Measurements from ENCODE around the gene NUDT4.

DNA sequence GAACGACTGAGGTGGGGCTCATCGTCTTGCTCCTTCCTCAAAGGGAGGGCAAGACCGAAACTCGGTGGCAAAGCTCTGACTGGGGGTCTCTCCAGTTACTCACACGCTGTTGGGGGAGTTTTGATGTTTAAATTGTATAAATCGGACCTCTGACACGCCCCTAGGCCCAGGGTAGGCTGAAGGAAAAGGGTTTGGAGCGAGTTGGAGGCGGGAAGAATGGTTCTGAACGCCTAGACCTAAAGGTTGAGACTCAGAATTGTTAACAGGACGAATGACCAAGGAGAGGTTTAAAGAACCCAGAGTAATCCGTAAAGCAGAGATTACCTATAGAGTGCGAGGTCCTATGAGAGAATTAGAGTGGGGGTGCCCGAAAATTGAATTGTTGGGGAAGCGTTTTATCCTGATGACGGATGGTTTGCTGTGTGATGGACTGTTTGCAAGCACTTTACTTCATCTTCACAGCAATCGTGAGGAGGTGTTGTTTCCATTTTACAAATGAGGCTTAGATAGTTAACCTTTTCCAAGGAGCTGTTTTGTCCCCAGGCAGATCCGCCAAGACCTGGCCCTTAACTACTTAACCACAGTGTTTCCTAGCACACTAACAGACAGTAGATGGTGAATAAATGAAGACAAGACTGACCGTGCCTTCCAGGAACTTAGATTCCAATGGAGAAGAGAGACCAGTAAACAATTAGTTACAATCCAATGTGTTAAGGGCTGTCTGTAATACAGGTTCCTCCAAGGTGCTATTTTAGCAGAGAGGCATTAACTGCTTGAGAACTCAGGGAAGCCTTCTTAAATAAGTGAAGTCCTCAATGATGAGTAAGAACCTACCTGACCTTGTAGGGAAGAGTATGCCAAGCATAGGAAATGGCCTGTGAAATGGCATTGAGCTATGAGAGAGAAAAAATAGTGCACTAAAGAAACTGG is 65.0 kb downstream of the NUDT4 start:
- no peak for TF ChIP-seq EZH2 (IDR thresholded peaks at IDR 0.05; ENCODE audit: insufficient read depth, low read length)
- TF ChIP-seq, protein P1, sequence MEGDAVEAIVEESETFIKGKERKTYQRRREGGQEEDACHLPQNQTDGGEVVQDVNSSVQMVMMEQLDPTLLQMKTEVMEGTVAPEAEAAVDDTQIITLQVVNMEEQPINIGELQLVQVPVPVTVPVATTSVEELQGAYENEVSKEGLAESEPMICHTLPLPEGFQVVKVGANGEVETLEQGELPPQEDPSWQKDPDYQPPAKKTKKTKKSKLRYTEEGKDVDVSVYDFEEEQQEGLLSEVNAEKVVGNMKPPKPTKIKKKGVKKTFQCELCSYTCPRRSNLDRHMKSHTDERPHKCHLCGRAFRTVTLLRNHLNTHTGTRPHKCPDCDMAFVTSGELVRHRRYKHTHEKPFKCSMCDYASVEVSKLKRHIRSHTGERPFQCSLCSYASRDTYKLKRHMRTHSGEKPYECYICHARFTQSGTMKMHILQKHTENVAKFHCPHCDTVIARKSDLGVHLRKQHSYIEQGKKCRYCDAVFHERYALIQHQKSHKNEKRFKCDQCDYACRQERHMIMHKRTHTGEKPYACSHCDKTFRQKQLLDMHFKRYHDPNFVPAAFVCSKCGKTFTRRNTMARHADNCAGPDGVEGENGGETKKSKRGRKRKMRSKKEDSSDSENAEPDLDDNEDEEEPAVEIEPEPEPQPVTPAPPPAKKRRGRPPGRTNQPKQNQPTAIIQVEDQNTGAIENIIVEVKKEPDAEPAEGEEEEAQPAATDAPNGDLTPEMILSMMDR (IDR thresholded peaks at IDR 0.05; ENCODE audit: insufficient read depth, low read depth, low read length) = no peak

Measured in astrocyte (in vitro differentiated cells and primary cell).